Keratinocyte (primary cell): Measurements from ENCODE around the gene HOXA7. TPM values are rescaled to one million over a fixed set of nuclear protein-coding genes. Genes with fewer than 3 reads are reported as not detected.

Experiments used
- DNase-seq: peaks from one replicate; pipeline ENCODE4 v3.0.0-alpha.2; 2011; ENCODE audit warnings: low read depth, missing footprints, low spot score
- FAIRE-seq: peaks from 2 replicates; lab custom pipeline; 2011; peaks lifted over from hg19 to GRCh38; lab: Jason Lieb, UNC
- H2AFZ ChIP-seq: 2 replicates; pipeline ENCODE4 v1.6.0; 2012; ENCODE audit warnings: low read length, control low read depth, inconsistent platforms; ENCODE audit not compliant: control insufficient read depth
- H3K27ac ChIP-seq: 2 replicates; pipeline ENCODE4 v1.5.1; 2011; ENCODE audit warnings: low read length; ENCODE audit not compliant: control insufficient read depth, insufficient read depth
- H3K27me3 ChIP-seq: 3 replicates; pipeline ENCODE4 v1.6.0; 2011; ENCODE audit warnings: low read length; ENCODE audit not compliant: control insufficient read depth, insufficient read depth; ENCODE audit errors: extremely low read depth
- H3K36me3 ChIP-seq, 2 experiments: 2 replicates in 1 of 2; 3 replicates in 1 of 2; pipeline ENCODE4 v1.5.1; 2011; ENCODE audit warnings: low read length in 2 of 2, mild to moderate bottlenecking in 1 of 2; ENCODE audit not compliant: control insufficient read depth in 2 of 2, insufficient read depth in 2 of 2; ENCODE audit errors: extremely low read depth in 1 of 2
- H3K4me1 ChIP-seq: 3 replicates; pipeline ENCODE4 v1.5.1; 2011; ENCODE audit warnings: low read length; ENCODE audit not compliant: control insufficient read depth, insufficient read depth; ENCODE audit errors: extremely low read depth
- H3K4me2 ChIP-seq: 3 replicates; pipeline ENCODE4 v1.6.0; 2011; ENCODE audit warnings: low read depth, low read length; ENCODE audit not compliant: control insufficient read depth, insufficient read depth; ENCODE audit errors: extremely low read depth
- H3K4me3 ChIP-seq, 3 experiments: fragments of 200-600 bp in 1 of 3; sonication (generic) in 1 of 3; 2 replicates in 2 of 3; 3 replicates in 1 of 3; pipeline ENCODE4 v1.5.1; 2011 to 2016; ENCODE audit warnings: low read length in 3 of 3, mild to moderate bottlenecking in 3 of 3, control low read depth in 2 of 3, inconsistent platforms in 1 of 3, low read depth in 1 of 3, mixed read lengths in 1 of 3, mixed run types in 1 of 3, moderate library complexity in 1 of 3; ENCODE audit not compliant: control insufficient read depth in 2 of 3, insufficient read depth in 2 of 3; ENCODE audit errors: extremely low read depth in 1 of 3
- H3K79me2 ChIP-seq: 2 replicates; pipeline ENCODE4 v1.6.0; 2012; ENCODE audit warnings: low read length; ENCODE audit not compliant: control insufficient read depth, insufficient read depth
- H3K9ac ChIP-seq: 3 replicates; pipeline ENCODE4 v1.6.0; 2011; ENCODE audit warnings: low read length; ENCODE audit not compliant: control insufficient read depth, insufficient read depth; ENCODE audit errors: extremely low read depth
- H3K9me1 ChIP-seq: 3 replicates; pipeline ENCODE4 v1.6.0; 2011; ENCODE audit warnings: low read length; ENCODE audit not compliant: control insufficient read depth, insufficient read depth; ENCODE audit errors: extremely low read depth
- H3K9me3 ChIP-seq: 2 replicates; pipeline ENCODE4 v1.5.1; 2012; ENCODE audit warnings: low read depth, low read length; ENCODE audit not compliant: control insufficient read depth
- H4K20me1 ChIP-seq: 3 replicates; pipeline ENCODE4 v1.6.0; 2011; ENCODE audit warnings: low read length; ENCODE audit not compliant: control insufficient read depth, insufficient read depth; ENCODE audit errors: extremely low read depth
- EZH2 ChIP-seq: IDR thresholded peaks from one replicate; pipeline ENCODE4 v1.6.1; 2012; ENCODE audit warnings: inconsistent platforms, mild to moderate bottlenecking, low read length, moderate library complexity
- dilution Hi-C: fragments of 300-500 bp; cut with MboI; formaldehyde crosslinking; loops from one replicate; pipeline ENCODE4 v1.7.0; 2020; ENCODE audit warnings: low sequenced_read_pairs; ENCODE audit not compliant: extremely low pct_ligation_motif_present
- polyA plus RNA-seq, 5 experiments: library from polyadenylated mRNA; depleted of rRNA in 3 of 5; stranded (reverse) in 3 of 5; stranded (forward) in 1 of 5; unstranded in 1 of 5; fragments of >200 nt; gene quantifications; 1 replicate in 1 of 5; 2 replicates in 3 of 5; 3 replicates in 1 of 5; pipeline versions ENCODE4 v1.2.1 to v1.2.3, GENCODE V29; 2011 to 2012; ENCODE audit warnings: missing spikeins in 2 of 5, low read depth in 1 of 5, low replicate concordance in 1 of 5
- TF ChIP-seq, protein P1 (sequence below), 3 experiments: IDR thresholded peaks in 1 of 3; conservative IDR thresholded peaks in 1 of 3; optimal IDR thresholded peaks in 1 of 3; 2 replicates in 2 of 3; 3 replicates in 1 of 3; pipeline versions ENCODE3 to v1.5.1; 2011; ENCODE audit warnings: low read length in 3 of 3, mild to moderate bottlenecking in 3 of 3, moderate library complexity in 2 of 3, control low read depth in 1 of 3, inconsistent platforms in 1 of 3; ENCODE audit not compliant: insufficient read depth in 2 of 3; ENCODE audit errors: extremely low read depth in 1 of 3

Gene HOXA7
- polyA plus RNA-seq, 1 donor (not counting 4 experiments of a cell fraction or from before 2014, with no cell fraction given) = 8.1 TPM

DNA sequence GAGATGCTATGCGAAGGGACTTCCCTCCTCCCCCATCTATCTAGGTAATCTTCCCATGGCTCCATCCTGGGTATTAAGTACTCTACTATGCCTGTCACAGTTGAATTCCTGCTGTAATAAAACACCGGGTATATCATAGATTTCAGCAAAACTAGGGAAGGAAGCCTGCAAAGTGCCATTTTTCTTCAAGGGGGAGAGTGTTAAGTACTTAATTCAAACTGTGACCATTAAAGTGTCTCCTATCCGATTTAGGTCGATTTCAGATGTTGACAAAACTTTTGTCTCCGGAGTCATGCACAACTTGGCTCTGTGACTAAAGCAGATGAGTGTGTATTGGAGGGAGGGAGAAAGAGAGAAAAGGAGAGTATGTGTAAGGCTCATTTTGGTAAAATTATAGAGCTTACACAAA, 30.5 kb downstream of the HOXA7 start:
- FAIRE-seq (no peak), DNase-seq (no peak)
- no peaks in the 10 kb centered on the region for H4K20me1 ChIP-seq
- H2AFZ ChIP-seq = no peak overlapping the region
- no peaks in the 10 kb centered on the region for H3K9me3 ChIP-seq
- no peaks in the 10 kb centered on the region for H3K79me2 ChIP-seq
- no peaks in the 10 kb centered on the region for H3K27me3 ChIP-seq
- H3K4me1 ChIP-seq = peaks cover under 1% of the 10 kb centered on the region
- no peak overlapping the region for H3K4me2 ChIP-seq
- peaks cover 0 to 4% of the 10 kb centered on the region in 2 experiments for H3K36me3 ChIP-seq
- H3K9me1 ChIP-seq = no peaks in the 10 kb centered on the region
- H3K4me3 ChIP-seq = no peak overlapping the region
- no peak overlapping the region for H3K9ac ChIP-seq
- no peak overlapping the region for H3K27ac ChIP-seq
- TF ChIP-seq, protein P1, sequence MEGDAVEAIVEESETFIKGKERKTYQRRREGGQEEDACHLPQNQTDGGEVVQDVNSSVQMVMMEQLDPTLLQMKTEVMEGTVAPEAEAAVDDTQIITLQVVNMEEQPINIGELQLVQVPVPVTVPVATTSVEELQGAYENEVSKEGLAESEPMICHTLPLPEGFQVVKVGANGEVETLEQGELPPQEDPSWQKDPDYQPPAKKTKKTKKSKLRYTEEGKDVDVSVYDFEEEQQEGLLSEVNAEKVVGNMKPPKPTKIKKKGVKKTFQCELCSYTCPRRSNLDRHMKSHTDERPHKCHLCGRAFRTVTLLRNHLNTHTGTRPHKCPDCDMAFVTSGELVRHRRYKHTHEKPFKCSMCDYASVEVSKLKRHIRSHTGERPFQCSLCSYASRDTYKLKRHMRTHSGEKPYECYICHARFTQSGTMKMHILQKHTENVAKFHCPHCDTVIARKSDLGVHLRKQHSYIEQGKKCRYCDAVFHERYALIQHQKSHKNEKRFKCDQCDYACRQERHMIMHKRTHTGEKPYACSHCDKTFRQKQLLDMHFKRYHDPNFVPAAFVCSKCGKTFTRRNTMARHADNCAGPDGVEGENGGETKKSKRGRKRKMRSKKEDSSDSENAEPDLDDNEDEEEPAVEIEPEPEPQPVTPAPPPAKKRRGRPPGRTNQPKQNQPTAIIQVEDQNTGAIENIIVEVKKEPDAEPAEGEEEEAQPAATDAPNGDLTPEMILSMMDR (optimal IDR thresholded peaks at IDR 0.05 in 1 of 3, IDR thresholded peaks at IDR 0.05 in 1 of 3, conservative IDR thresholded peaks at IDR 0.05 in 1 of 3; ENCODE audit: extremely low read depth in 1 of 3, insufficient read depth in 2 of 3, low read length in 3 of 3) = no peak
- no peak for TF ChIP-seq EZH2
- dilution Hi-C loops = no loop called here

DNA sequence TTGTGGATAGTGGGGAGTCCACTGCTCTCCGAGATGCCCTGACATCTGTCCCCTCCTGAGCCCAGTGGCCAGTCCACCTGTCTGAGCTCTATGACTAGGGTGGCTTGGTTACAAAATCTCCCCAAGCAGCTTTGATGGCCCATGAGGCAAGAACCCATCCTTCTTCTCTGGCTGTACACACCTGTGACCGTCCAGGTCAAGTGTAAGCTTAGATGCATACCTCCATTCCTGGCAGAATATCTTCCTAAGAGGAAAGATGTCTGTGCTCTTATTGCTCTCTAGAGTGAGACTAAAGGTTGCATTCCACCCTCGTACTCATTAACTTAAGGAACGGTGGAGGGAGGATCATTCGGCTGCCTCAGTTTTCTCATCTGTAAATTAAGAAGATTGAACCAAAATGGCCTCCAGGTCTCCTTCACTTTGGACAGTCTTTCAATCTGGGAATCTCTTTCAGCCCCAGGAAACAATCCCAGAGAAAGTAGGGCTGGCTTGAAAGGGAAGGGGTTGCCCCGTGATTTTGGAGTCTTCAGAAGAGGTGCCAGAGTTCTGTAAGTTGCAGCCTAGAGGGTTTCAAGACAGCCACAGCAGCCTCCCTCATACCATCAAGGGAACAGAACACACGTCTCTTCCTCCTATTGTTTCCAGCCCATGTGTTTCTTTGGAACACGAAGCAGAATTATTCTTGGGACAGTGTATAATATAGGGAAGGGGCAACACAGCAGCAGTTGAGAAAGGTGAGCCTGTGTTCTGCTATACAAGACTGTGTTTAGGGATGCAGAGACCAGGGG, 31.4 kb downstream of the HOXA7 start:
- FAIRE-seq (no peak), DNase-seq (no peak)
- TF ChIP-seq, protein P1 (optimal IDR thresholded peaks at IDR 0.05 in 1 of 3, IDR thresholded peaks at IDR 0.05 in 1 of 3, conservative IDR thresholded peaks at IDR 0.05 in 1 of 3; ENCODE audit: extremely low read depth in 1 of 3, insufficient read depth in 2 of 3, low read length in 3 of 3) = no peak
- no peak for TF ChIP-seq EZH2
- H4K20me1 ChIP-seq = no peaks in the 10 kb centered on the region
- H3K36me3 ChIP-seq = peaks cover 0 to 4% of the 10 kb centered on the region in 2 experiments
- no peak overlapping the region for H3K4me3 ChIP-seq
- dilution Hi-C loops = no loop called here
- H3K9me1 ChIP-seq = no peaks in the 10 kb centered on the region
- no peak overlapping the region for H3K27ac ChIP-seq
- H3K9me3 ChIP-seq = no peaks in the 10 kb centered on the region
- no peak overlapping the region for H2AFZ ChIP-seq
- H3K9ac ChIP-seq = no peak overlapping the region
- H3K79me2 ChIP-seq = no peaks in the 10 kb centered on the region
- no peaks in the 10 kb centered on the region for H3K27me3 ChIP-seq
- no peaks in the 10 kb centered on the region for H3K4me1 ChIP-seq
- no peak overlapping the region for H3K4me2 ChIP-seq
